Ammon's horn (tissue), 1 donor: ENCODE data around the gene EXOC8.
A peak's percentile ranks its signal among the peaks of the same experiment; 100 is the strongest.

Experiments used
- DNase-seq: peaks from one replicate; pipeline ENCODE4 v3.0.0-alpha.2; 2016; ENCODE audit warnings: low spot score

Gene EXOC8

GRCh38 chr1:231337472-231338269, at the start of gene EXOC8:
Gene EXOC8, minus strand, starts transcription at chr1:231337852. Its CDS starts 107 bp downstream, at chr1:231337745.
- DNase-seq: peak; percentile 98

DNA sequence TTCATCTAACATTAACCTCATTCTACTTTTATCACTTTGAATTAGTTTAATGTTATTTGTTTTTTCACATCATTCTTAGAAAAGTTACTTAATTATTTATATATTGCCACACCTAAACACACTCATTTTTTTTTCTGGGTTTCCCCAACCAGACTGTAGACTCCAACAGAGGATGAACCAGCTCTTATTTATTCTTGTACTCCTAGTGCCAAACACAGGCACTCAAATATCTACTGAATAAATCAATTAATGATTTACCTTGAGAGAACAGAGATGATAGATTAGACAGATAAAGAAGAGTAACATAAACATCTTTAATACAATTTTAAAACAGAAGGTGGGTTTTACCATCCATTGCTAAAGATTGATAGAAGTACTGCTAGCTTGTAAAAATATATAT, 48.8 kb upstream of the EXOC8 start:
- DNase-seq: no peak

DNA sequence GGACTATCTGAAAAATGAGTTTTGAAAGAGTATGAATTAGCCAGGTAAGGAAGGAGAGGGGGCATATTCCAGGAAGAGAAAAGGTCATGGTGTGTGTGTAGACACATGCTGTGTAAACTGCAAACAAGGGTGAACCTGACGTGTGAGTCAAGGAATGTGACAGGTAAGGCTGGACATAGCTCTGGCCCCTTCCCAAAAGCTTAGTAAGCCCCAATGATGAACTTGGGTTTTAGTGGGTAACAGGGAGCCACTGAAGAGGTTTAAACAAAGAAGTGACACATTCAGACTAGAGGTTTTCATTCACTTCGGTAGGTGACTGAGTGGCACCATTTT, 47.7 kb upstream of the EXOC8 start:
- no peak for DNase-seq

GRCh38 chr1:231384696-231385415, 47.2 kb upstream of the EXOC8 start:
- no peak for DNase-seq

GRCh38 chr1:231383159-231383860, 45.7 kb upstream of the EXOC8 start:
- DNase-seq: no peak

- no peak for DNase-seq
These were observed 44.8 kb upstream of the EXOC8 start for GRCh38 chr1:231382426-231382825.

DNA sequence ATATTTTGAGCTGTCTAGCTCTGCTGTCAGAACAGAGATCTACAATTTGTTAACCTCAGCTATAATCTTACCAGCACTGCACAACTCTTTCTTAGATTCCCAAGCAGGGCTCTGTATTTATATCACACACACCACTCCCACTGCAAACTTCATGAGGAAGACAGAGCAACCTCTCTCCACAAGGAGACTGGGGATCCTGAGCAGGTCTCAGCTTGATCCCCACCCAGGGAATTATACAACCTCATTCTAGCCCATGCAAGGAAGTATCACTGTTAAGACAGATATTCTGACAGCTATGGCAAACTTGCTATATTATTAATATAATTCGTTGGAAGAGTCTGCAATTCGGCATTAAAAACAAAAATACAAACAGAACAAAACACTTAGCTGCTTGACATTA, 44.1 kb upstream of the EXOC8 start:
- DNase-seq: no peak

DNA sequence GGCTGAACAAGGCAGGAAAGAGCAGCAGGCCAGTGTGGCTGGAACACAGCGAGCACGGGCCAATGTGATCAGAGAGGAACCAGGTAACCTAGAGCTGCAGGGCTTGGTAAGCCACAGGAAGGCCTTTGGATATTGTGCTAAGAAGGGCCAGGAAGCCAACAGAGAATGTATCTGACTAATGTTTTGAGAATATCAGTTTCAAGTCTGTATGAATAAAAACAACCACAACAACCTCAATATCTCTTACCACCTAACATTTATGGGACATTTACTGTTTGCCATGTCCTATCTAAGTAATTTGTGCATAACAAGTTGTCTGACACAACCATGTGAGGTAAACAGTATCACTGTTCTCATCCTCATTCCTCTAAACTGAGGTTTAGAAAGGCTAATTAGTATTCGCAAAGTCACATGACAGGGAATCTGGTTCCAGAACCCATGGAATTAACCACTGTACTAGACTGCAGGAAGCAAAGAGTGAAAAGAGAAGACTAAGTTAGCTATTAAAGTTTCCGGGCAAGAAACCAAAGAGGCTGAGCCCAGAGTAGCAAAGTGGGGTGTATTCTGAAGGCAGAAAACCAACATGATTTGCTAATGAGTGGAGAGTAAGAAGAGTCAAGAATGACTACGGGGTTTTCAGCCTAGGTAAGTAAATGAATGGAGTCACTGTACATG, 39.4 kb upstream of the EXOC8 start:
- no peak for DNase-seq

DNA sequence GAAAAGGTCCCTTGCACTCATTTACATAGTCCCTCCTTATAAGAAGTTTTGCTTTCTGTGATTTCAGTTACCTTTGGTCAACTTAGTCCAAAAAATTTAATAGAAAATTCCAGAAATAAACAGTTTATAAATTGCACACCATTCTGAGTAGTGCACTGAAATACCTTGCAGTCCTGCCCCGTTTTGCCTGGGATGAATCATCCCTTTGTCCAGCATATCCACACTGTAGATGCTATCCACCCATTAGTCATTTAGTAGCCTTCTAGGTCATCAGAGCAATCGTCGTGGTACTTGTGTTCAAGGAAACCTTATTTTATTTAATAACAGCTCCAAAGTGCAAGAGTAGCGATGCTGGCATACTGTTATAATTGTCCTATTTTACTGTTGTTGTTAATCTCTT, 38.4 kb upstream of the EXOC8 start:
- DNase-seq: no peak

GRCh38 chr1:231374394-231374793, 36.7 kb upstream of the EXOC8 start:
- DNase-seq: no peak

GRCh38 chr1:231372501-231372900, 34.8 kb upstream of the EXOC8 start:
- DNase-seq: no peak

DNA sequence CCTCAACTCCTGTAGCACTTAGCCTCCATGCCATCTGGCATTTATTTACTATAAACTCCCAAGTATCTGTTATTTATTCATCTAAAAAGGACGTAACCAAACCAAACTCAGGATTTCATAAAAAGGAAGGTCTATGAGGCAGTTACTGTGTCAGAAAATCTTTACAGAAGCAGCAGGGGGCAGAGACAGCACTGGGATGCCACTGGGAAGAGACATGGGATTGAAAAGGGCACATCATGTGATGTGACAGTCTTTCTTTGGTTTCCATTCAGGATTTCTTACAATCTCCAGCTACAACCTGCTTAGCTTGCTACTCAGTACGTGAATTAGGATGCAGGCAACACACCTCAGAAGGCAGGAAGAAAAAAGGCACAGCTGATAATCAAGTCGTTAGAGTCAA, 31.6 kb upstream of the EXOC8 start:
- DNase-seq: peak; percentile 61

DNA sequence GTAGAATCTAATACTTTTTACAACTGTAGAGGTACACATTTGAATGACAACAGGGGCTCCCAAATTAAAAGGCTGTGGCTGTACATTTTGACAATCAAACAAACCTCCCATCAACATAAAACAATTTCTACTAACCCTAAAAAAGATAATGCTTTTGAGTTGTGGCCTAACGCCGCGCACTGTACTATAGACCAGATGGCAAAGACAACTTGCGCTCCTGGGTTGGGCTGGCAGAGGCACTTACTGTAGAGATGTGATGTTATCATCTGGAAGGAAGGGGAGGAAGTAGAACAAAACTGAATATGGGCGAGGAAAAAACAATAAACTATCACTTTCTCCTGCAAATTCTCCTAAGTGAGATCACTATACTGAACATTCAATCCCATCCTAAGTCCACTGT, 26.5 kb upstream of the EXOC8 start:
- DNase-seq: no peak

- DNase-seq: no peak
These were observed 26.0 kb upstream of the EXOC8 start for GRCh38 chr1:231363624-231364023.

DNA sequence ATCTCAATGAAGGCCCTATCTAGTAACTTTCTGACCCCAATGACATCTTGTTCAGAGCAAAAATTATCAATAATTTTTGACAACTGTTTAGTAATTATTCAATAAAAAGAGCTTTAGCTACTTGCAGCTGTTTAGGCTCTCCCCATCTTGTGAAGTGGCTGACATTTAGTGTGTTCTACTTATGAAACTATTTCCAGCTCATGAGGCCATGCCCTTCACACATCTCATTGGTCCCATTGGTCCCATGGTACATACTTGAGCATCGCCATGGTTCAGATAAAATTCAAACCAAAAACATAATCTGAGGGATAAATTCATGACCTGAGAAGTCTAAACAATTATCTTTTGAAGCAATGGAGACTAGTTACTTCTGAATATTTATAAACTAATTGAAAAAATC, 24.7 kb upstream of the EXOC8 start:
- DNase-seq: no peak

GRCh38 chr1:231359113-231359512, 21.5 kb upstream of the EXOC8 start:
- no peak for DNase-seq

GRCh38 chr1:231357831-231358354, 20.2 kb upstream of the EXOC8 start:
- peak; percentile 75 for DNase-seq

DNA sequence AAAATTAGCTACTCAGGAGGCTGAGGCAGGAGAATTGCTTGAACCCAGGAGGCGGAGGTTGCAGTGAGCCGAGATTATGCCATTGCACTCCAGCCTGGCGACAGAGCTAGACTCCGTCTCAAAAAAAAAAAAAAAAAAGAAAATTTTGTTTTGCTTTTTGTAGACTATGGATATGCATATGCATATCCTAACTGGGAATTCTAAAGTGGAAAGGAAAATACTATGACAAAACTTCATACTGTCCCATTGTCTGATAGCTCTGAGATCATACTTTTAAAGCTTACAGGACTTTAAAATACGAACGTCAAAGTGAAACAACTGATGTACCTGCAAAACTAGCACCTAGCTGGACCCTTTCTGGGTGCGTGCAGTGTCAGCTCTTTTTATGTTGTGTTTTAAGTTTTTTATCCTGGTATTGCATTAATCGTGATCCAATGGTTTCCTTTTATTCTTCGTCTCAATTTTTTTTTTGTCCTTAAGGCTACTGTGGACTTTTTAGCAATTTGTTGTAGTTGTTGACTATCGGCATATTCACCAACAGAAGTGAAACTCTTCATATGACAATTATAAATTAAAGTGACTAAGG, 19.6 kb upstream of the EXOC8 start:
- DNase-seq: no peak

GRCh38 chr1:231355171-231355570, 17.5 kb upstream of the EXOC8 start:
- DNase-seq: no peak

- no peak for DNase-seq
These were observed 16.8 kb upstream of the EXOC8 start for GRCh38 chr1:231354330-231355020.

DNA sequence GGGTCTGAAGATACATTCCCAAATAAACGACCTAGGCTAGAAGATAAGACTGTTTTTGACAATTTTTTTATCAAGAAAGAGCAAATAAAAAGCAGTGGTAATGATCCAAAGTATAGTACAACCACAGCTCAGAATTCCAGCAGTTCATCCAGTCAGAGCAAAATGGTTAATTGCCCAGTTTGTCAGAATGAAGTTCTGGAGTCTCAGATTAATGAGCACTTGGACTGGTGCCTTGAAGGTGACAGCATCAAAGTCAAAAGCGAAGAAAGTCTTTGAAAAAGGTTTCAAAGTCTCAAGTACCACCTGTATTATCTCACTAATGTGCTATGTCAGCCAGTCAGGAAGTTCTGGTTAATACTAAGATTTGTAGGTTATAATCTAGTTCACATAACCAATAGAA, 15.4 kb upstream of the EXOC8 start:
- DNase-seq: no peak
